HCT116 (cell line): ENCODE results near the gene HCN1.

Experiments
- CEBPB ChIP-seq: IDR thresholded peaks from 2 replicates; pipeline ENCODE4 v1.6.1; 2012; ENCODE audit warnings: low read depth
- CTCF ChIP-seq, 3 experiments: fragments of 200-600 bp in 1 of 3; sonication (generic) in 1 of 3; IDR thresholded peaks in 2 of 3; conservative IDR thresholded peaks in 1 of 3; 2 replicates each; pipeline ENCODE4 v1.5.1; 2012 to 2017; ENCODE audit warnings: low read depth in 2 of 3, low read length in 2 of 3, antibody characterized with exemption in 1 of 3, borderline replicate concordance in 1 of 3, control low read depth in 1 of 3, mild to moderate bottlenecking in 1 of 3, mixed read lengths in 1 of 3, mixed run types in 1 of 3, moderate library complexity in 1 of 3; ENCODE audit not compliant: insufficient read depth in 1 of 3
- EZH2phosphoT487 ChIP-seq: fragments of 200-600 bp; IDR thresholded peaks from 2 replicates; pipeline ENCODE4 v1.6.1; 2018; ENCODE audit warnings: antibody characterized with exemption, borderline replicate concordance
- FOSL1 ChIP-seq: IDR thresholded peaks from 2 replicates; pipeline ENCODE4 v1.6.1; 2012; ENCODE audit warnings: low read depth
- POLR2A ChIP-seq: IDR thresholded peaks from 2 replicates; pipeline ENCODE4 v1.7.0; 2011; ENCODE audit warnings: borderline replicate concordance; ENCODE audit not compliant: insufficient read depth, insufficient read length; ENCODE audit errors: extremely low read depth
- POLR2AphosphoS5 ChIP-seq: IDR thresholded peaks from 2 replicates; pipeline ENCODE4 v1.6.1; 2011; ENCODE audit warnings: mild to moderate bottlenecking, low read depth, low read length, moderate library complexity
- RAD21 ChIP-seq: IDR thresholded peaks from 2 replicates; pipeline ENCODE4 v1.6.1; 2012; ENCODE audit warnings: low read depth, mild to moderate bottlenecking
- REST ChIP-seq: IDR thresholded peaks from 2 replicates; pipeline ENCODE4 v1.6.1; 2012; ENCODE audit warnings: low read depth
- SIN3A ChIP-seq: IDR thresholded peaks from 2 replicates; pipeline ENCODE4 v1.6.1; 2012; ENCODE audit warnings: low read depth
- SRF ChIP-seq: IDR thresholded peaks from 2 replicates; pipeline ENCODE4 v1.6.1; 2012; ENCODE audit warnings: low read depth
- YY1 ChIP-seq: IDR thresholded peaks from 2 replicates; pipeline ENCODE4 v1.6.1; 2011; ENCODE audit warnings: low read length, low read depth, moderate library complexity, mild to moderate bottlenecking; ENCODE audit not compliant: insufficient replicate concordance; ENCODE audit errors: extremely low read depth
- TF ChIP-seq, protein P1 (sequence below): IDR thresholded peaks from 2 replicates; pipeline ENCODE4 v1.6.1; 2012
- TF ChIP-seq, protein P2 (sequence below): IDR thresholded peaks from 2 replicates; pipeline ENCODE4 v1.6.1; 2012

- TF ChIP-seq SIN3A: no peak
- TF ChIP-seq RAD21: no peak
- TF ChIP-seq EZH2phosphoT487: no peak
- no peak for TF ChIP-seq CTCF (IDR thresholded peaks at IDR 0.05 in 2 of 3, conservative IDR thresholded peaks at IDR 0.05 in 1 of 3; ENCODE audit: borderline replicate concordance in 1 of 3, insufficient read depth in 1 of 3, low read depth in 2 of 3, low read length in 2 of 3)
- TF ChIP-seq, protein P1, sequence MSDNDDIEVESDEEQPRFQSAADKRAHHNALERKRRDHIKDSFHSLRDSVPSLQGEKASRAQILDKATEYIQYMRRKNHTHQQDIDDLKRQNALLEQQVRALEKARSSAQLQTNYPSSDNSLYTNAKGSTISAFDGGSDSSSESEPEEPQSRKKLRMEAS: no peak
- no peak for TF ChIP-seq SRF
- TF ChIP-seq POLR2AphosphoS5: no peak
- no peak for TF ChIP-seq REST
- TF ChIP-seq FOSL1: no peak
- no peak for TF ChIP-seq CEBPB
- TF ChIP-seq, protein P2, sequence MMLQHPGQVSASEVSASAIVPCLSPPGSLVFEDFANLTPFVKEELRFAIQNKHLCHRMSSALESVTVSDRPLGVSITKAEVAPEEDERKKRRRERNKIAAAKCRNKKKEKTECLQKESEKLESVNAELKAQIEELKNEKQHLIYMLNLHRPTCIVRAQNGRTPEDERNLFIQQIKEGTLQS: no peak
- no peak for TF ChIP-seq YY1
- TF ChIP-seq POLR2A: no peak
Observed at GRCh38 chr5:45336464-45336863, 359.7 kb downstream of the HCN1 start.
